ENCODE measurements around the gene SPC25. TPM values are rescaled to one million over a fixed set of nuclear protein-coding genes. Genes with fewer than 3 reads are reported as not detected.

SPC25 gene
- total and polyA plus RNA-seq, 11 donors: 0.14 to 3.8 (median 0.65) TPM; not detected in 5

- Histone ChIP-seq H3K4me3 (no peak overlapping the region), H3K4me1 (peaks cover 0 to 11% (median 0%) of the 10 kb centered on the region in 12 donors), H3K27ac (no peak overlapping the region), H3K27me3 (no peaks in the 10 kb centered on the region), H3K36me3 (peaks cover 0 to 48% (median 13%) of the 10 kb centered on the region in 9 donors), H3K9me3 (no peaks in the 10 kb centered on the region)
- no peak for TF ChIP-seq POLR2A (IDR thresholded peaks at IDR 0.05)
- no peak for TF ChIP-seq CTCF (IDR thresholded peaks at IDR 0.05)
- intact Hi-C loops (cut with DNase I): loop anchor here in 4 of 10 donors (5.0 to 10.0 kb wide), 2 partner anchors 78 to 80 kb away; no protein-coding TSS in a partner anchor
- DNase-seq (no peak), ATAC-seq (no peak)
- WGBS, 4 donors: 32 to 75% (median 43%) methylated on average over 3 of the region's 3 CpGs
Observed at GRCh38 chr2:168852481-168852880, 37.7 kb downstream of the SPC25 start.

GRCh38 chr2:168851674-168852320, 38.4 kb downstream of the SPC25 start:
- DNase-seq: peak in 2 of 5 donors; percentile 6 to 27
- peaks cover 0 to 48% (median 13%) of the 10 kb centered on the region in 9 donors for H3K36me3 ChIP-seq
- H3K27me3 ChIP-seq: no peaks in the 10 kb centered on the region
- intact Hi-C loops (cut with DNase I): loop anchor here in 4 of 10 donors (5.0 to 10.0 kb wide), 2 partner anchors 77 to 79 kb away; no protein-coding TSS in a partner anchor
- no peak overlapping the region for H3K4me3 ChIP-seq
- H3K4me1 ChIP-seq: peaks cover 0 to 9% (median 0%) of the 10 kb centered on the region in 12 donors
- no peak for TF ChIP-seq CTCF (IDR thresholded peaks at IDR 0.05)
- TF ChIP-seq POLR2A (IDR thresholded peaks at IDR 0.05): no peak
- no peak for ATAC-seq
- H3K9me3 ChIP-seq: no peaks in the 10 kb centered on the region
- no peak overlapping the region for H3K27ac ChIP-seq
- WGBS, 4 donors: 82 to 87% (median 85%) methylated on average over 5 of the region's 5 CpGs

GRCh38 chr2:168850846-168851245, 39.4 kb downstream of the SPC25 start:
- ATAC-seq: no peak

More at GRCh38 chr2:168850846-168851245, 39.4 kb downstream of the SPC25 start:
- Histone ChIP-seq H3K4me1 (no peaks in the 10 kb centered on the region), H3K27me3 (no peaks in the 10 kb centered on the region), H3K36me3 (peaks cover 0 to 41% (median 13%) of the 10 kb centered on the region in 9 donors), H3K4me3 (no peak overlapping the region), H3K9me3 (no peaks in the 10 kb centered on the region), H3K27ac (no peak overlapping the region)
- TF ChIP-seq CTCF (IDR thresholded peaks at IDR 0.05) (no peak), POLR2A (IDR thresholded peaks at IDR 0.05) (no peak)
- DNase-seq: no peak
- intact Hi-C loops (cut with DNase I): loop anchor here in 4 of 10 donors (5.0 to 10.0 kb wide), 2 partner anchors 76 to 79 kb away; no protein-coding TSS in a partner anchor
